HG03457 (cell line): ENCODE measurements around the gene BRD4.

ENCODE experiments used
- ATAC-seq: cut with Tn5 transposase; IDR thresholded peaks from one replicate; pipeline ENCODE4 v1.9.1; 2021; ENCODE audit warnings: moderate number of reproducible peaks; ENCODE audit not compliant: unreplicated experiment

The BRD4 gene

GRCh38 chr19:15235781-15236180 lies 96.6 kb downstream of the BRD4 start:
- no peak for ATAC-seq

- ATAC-seq = no peak
Measured at GRCh38 chr19:15234431-15235130, 97.8 kb downstream of the BRD4 start.

GRCh38 chr19:15231271-15231670 lies 101.1 kb downstream of the BRD4 start:
- no peak for ATAC-seq

- no peak for ATAC-seq
Measured at GRCh38 chr19:15227261-15227660, 105.1 kb downstream of the BRD4 start.

GRCh38 chr19:15225760-15226159 lies 106.6 kb downstream of the BRD4 start:
- no peak for ATAC-seq

GRCh38 chr19:15223649-15224361 lies 108.5 kb downstream of the BRD4 start:
- ATAC-seq = no peak

- no peak for ATAC-seq
Measured at GRCh38 chr19:15222738-15223648, 109.3 kb downstream of the BRD4 start.

GRCh38 chr19:15220833-15221232 lies 111.5 kb downstream of the BRD4 start:
- ATAC-seq = no peak

- no peak for ATAC-seq
Measured at GRCh38 chr19:15218501-15218900, 113.8 kb downstream of the BRD4 start.

- no peak for ATAC-seq
Measured at GRCh38 chr19:15216363-15216762, 116.0 kb downstream of the BRD4 start.

- no peak for ATAC-seq
Measured at GRCh38 chr19:15213715-15214381, 118.5 kb downstream of the BRD4 start.

- ATAC-seq = no peak
Measured at GRCh38 chr19:15212711-15213110, 119.6 kb downstream of the BRD4 start.

GRCh38 chr19:15210323-15210781 lies 122.0 kb downstream of the BRD4 start:
- no peak for ATAC-seq

GRCh38 chr19:15201374-15202023 lies 130.8 kb downstream of the BRD4 start:
- no peak for ATAC-seq

- ATAC-seq = no peak
Measured at GRCh38 chr19:15200553-15201364, 131.6 kb downstream of the BRD4 start, which contains the start of gene NOTCH3. TSS of gene NOTCH3 (minus strand) at chr19:15200995. CDS start at chr19:15200905, 90 bp downstream.

- ATAC-seq = no peak
Measured at GRCh38 chr19:15199661-15200552, 132.4 kb downstream of the BRD4 start.

GRCh38 chr19:15198951-15199660 lies 133.2 kb downstream of the BRD4 start:
- no peak for ATAC-seq

- no peak for ATAC-seq
Measured at GRCh38 chr19:15197942-15198341, 134.4 kb downstream of the BRD4 start.
